ENCODE results near the gene BAAT. TPM values are rescaled to one million over a fixed set of nuclear protein-coding genes. Genes with fewer than 3 reads are reported as not detected.
"Not testable (repeated sequence)": the region's sequence is repeated elsewhere in the genome, so short reads cannot be mapped to it uniquely, and the experiment has no call there.

The BAAT gene
- total RNA-seq: under 0.01 TPM

DNA sequence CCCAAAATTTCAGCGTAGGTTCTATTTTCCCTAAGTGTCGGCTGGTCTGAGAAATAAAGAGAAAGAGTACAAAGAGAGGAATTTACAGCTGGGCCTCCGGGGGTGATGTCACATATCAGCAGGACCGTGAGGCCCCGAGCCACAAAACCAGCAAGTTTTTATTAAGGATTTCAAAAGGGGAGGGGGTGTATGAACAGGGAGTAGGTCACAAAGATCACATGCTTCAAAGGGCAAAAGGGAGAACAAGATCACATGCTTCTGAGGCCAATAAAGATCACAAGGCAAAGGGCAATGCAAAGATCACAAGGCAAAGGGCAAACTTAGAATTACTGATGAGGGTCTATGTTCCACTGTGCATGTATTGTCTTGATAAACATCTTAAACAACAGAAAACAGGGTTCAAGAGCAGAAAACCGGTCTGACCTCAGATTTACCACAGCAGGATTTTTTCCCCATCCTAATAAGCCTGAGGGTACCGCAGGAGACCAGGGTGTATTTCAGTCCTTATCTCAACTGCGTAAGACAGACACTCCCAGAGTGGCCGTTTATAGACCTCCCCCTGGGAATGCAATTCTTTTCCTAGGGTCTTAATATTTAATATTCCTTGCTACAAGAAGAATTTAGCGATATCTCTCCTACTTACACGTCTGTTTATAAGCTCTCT is at the start of gene BAAT:
TSS of gene BAAT (minus strand) at position 134 of the 664 bp plus-strand sequence. CDS start 13,602 bp downstream, outside the sequence.
- FAIRE-seq; DNase-seq (ENCODE audit: low spot score in 2 of 2): not testable (repeated sequence)

DNA sequence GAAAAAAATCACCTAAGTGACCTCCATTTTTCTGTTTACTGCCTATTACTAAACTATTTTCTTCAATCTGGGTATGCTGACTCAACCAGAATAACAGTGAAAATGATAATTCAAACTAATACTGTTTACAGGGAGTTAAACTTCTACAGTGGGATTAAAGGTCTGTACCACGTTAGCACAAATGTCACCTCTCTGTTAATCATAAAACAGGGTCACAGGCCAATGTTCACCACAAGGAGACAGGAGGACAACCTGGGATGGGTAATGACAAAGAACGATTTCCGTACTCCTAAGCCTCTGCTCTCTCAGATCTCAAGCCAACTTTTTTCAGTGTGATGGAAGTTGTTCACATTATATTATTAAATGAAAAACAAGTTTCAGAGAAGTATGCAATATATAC is 48.4 kb upstream of the BAAT start:
- FAIRE-seq: no peak
- DNase-seq (ENCODE audit: low spot score in 2 of 2): no peak

GRCh38 chr9:101432740-101433139 is 47.9 kb upstream of the BAAT start:
- FAIRE-seq: no peak

DNA sequence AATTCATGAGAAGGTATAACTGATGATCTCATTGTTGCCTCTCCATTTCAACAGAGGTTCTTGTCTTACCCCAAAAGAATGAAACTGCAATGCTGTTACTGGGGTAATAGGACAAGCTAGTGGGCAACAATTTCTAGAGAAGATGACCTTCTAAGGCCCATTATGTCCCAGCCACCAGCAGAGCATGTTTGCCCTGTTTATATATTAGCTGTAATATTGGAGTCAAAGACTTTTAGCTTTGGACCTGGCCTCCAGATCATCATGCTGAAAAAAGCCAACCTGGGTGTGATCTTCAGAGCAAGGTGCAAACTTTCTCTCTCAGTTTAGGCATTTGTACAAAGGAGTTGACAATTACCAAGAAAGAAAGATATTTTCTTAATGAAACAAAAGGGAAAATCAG is 47.4 kb upstream of the BAAT start:
- no peak for DNase-seq (ENCODE audit: low spot score in 2 of 2)
- FAIRE-seq: no peak

More at GRCh38 chr9:101432740-101433139, 47.9 kb upstream of the BAAT start:
- DNase-seq (ENCODE audit: low spot score in 2 of 2): no peak

GRCh38 chr9:101429736-101430135 is 44.9 kb upstream of the BAAT start:
- no peak for FAIRE-seq
- DNase-seq (ENCODE audit: low spot score in 2 of 2): no peak

GRCh38 chr9:101428909-101429308 is 44.1 kb upstream of the BAAT start:
- no peak for FAIRE-seq

GRCh38 chr9:101427957-101428655 is 43.3 kb upstream of the BAAT start:
- FAIRE-seq: no peak
- DNase-seq (ENCODE audit: low spot score in 2 of 2): no peak

More at GRCh38 chr9:101428909-101429308, 44.1 kb upstream of the BAAT start:
- no peak for DNase-seq (ENCODE audit: low spot score in 2 of 2)

- no peak for DNase-seq (ENCODE audit: low spot score in 2 of 2)
- FAIRE-seq: no peak
These were observed 42.6 kb upstream of the BAAT start for GRCh38 chr9:101427358-101427757.

DNA sequence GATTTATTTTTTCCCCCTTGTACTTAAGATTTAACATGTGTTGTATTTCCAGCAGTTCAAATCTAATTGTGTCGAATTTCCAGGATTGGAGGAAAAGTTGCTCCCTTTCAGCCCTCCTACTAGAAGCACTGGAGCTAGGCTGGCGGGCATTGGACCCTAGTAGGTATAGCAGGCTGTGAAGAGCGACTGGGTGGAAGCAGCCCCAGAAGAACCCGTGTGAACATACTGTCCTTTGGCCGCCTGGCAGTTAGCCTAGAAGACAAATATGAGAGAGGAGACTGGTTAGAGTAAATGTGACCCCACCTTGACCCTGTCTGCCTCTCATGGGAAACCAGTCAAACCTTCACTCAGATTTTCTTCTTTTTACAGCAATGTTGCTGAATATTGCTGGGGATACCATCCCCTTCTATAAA is 36.9 kb upstream of the BAAT start:
- no peak for FAIRE-seq
- DNase-seq (ENCODE audit: low spot score in 2 of 2): no peak

DNA sequence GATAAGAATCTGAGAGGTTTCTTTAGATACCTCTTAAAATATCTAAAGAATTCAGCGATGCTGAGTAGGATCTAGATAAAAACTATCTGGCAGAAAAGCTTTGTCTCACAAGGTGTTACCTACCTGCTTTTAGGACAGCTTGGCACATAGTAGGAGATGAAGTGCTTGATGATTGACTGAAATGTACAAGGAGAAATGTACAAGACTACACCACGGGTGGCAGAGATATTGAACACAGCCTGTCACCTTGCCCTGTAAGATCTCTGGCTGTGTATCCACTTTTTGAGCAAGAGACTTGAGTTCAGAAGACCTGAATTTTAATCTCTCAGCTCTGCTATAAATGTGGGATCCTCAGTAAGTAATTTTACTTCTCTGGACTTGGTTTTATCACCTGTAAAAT is 35.1 kb upstream of the BAAT start:
- FAIRE-seq: no peak

GRCh38 chr9:101418518-101419430 is 34.0 kb upstream of the BAAT start:
- FAIRE-seq (no peak), DNase-seq (ENCODE audit: low spot score in 2 of 2) (no peak)

More for the DNA sequence above, 35.1 kb upstream of the BAAT start:
- no peak for DNase-seq (ENCODE audit: low spot score in 2 of 2)

- FAIRE-seq: no peak
- no peak for DNase-seq (ENCODE audit: low spot score in 2 of 2)
These were observed 33.2 kb upstream of the BAAT start for GRCh38 chr9:101417977-101418376.

GRCh38 chr9:101417389-101417788 is 32.6 kb upstream of the BAAT start:
- FAIRE-seq (no peak), DNase-seq (ENCODE audit: low spot score in 2 of 2) (no peak)

GRCh38 chr9:101415578-101415977 is 30.8 kb upstream of the BAAT start:
- FAIRE-seq: no peak

DNA sequence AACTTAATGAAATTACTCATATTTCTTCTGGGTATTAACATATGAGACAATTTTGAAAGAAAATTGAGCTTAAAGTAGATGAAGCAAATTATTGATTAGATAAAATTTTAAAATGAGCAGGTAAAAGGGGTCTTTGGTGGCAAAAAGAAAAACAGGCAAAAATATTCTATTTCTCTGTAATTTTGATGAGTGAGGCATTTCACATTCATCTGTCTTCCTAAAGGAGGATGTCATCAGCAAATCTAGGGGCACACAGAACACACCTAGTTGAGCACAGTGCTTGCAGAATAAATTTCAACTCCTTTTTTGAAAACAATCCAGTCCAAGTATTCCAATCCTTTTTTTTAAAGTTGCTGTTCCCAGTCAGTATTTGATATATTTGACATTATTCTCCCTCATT is 30.0 kb upstream of the BAAT start:
- DNase-seq (ENCODE audit: low spot score in 2 of 2): no peak
- no peak for FAIRE-seq

More at GRCh38 chr9:101415578-101415977, 30.8 kb upstream of the BAAT start:
- DNase-seq (ENCODE audit: low spot score in 2 of 2): no peak

DNA sequence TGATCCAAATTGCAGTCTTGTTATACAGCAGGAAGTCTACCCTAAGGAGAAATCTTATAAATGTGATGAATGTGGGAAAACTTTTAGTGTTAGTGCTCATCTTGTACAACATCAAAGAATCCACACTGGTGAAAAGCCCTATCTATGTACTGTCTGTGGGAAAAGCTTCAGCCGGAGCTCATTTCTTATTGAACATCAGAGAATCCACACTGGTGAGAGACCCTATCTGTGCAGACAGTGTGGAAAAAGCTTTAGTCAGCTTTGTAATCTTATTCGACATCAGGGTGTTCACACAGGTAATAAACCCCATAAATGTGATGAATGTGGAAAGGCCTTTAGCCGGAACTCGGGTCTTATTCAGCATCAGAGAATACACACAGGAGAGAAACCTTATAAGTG is 24.3 kb upstream of the BAAT start:
- no peak for FAIRE-seq
- no peak for DNase-seq (ENCODE audit: low spot score in 2 of 2)

DNA sequence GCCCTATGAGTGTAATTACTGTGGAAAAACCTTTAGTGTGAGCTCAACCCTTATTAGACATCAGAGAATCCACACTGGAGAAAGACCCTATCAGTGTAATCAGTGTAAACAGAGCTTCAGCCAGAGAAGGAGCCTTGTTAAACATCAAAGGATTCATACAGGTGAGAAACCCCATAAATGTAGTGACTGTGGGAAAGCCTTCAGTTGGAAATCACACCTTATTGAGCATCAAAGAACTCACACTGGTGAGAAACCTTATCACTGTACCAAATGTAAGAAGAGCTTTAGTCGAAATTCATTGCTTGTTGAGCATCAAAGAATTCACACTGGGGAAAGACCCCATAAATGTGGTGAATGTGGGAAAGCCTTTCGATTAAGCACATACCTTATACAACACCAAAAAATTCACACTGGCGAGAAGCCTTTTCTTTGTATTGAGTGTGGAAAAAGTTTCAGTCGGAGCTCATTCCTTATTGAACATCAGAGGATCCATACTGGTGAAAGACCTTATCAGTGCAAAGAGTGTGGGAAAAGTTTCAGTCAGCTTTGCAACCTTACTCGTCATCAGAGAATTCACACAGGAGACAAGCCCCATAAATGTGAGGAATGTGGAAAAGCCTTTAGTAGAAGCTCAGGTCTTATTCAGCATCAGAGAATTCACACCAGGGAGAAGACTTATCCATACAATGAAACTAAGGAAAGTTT is 23.7 kb upstream of the BAAT start:
- no peak for DNase-seq (ENCODE audit: low spot score in 2 of 2)
- FAIRE-seq: no peak

DNA sequence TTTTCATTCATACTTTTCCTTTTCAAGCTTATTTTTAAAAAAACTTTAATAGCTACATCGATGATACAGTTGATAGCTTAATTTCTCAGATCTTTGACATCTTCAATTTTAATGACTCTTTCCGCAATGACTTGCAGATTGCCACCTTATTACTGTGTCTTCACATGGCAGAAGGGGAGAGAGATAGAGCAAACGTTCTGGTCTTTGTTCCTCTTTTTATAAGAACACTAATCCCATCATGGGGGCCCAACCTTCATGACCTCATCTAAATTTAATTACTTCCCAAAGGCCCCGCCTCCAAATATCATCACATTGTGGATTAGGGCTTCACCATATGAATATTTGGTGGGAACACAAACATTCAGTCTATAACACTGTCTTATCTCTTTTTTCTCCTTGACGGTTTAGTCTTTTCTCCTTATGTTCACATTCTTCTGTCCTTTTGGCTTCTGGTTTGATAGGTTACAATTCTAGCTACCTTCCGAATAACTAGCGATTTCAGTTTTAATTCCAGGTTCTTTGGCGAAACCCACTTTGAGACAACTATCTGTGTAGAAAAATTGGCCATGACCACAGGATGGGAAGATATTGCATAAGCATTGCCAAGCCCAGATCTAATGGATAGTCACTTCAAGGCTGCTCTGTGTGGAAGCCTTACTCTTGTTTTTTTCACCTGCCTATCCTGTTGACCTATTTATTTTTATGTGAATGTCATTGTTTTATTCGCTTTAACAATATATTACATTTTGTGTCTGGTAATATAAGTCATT is 18.9 kb upstream of the BAAT start:
- no peak for DNase-seq (ENCODE audit: low spot score in 2 of 2)
- FAIRE-seq: no peak

DNA sequence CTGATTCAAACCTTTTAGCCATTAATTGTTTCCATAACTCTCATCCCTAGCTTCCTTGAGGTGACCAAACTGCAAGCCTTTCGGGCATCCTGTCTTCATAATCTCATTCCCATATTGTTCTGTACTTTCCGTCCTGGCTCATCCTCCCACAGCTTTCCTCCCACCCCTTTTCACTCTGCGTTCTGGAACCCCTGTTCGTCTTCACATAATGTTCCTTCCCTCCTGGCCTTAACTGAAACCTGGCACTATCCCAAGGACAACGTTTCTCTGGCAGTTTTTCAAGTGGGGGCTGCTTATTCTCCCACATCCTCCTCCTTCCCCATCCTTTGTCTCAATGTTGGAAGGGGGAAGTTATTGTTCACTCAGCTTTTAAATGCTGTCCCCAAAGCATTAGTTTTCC is 15.3 kb upstream of the BAAT start:
- DNase-seq (ENCODE audit: low spot score in 2 of 2) (no peak), FAIRE-seq (no peak)

GRCh38 chr9:101399643-101399970 is 14.8 kb upstream of the BAAT start:
- no peak for DNase-seq (ENCODE audit: low spot score in 2 of 2)
- no peak for FAIRE-seq

Data from frontal cortex (tissue), 4 donors.